Measurements from ENCODE around the gene MITF. TPM values are rescaled to one million over a fixed set of nuclear protein-coding genes. Genes with fewer than 3 reads are reported as not detected.

The MITF gene
- total RNA-seq, 4 donors from 2014 or later = 19.4 to 35.3 (median 21.7) TPM

DNA sequence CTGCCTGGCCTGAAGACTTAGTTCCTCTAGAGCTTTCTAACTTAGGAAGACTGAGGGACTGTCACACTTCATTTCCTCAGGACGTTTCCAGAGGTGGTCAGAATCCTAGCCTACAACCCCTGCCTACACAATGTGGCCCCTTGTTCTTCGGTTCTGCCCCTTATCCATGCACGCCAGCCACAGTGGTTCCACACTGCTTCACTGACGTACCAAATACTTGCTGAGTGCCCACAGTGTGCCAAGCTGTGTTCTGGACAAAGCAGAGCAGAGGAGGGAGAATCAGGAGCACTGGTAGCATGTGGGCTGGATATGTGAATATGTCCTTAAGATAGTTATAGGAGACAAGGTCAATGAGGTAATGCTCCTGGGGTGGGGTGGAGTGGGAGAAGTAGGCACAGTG is 189.8 kb downstream of the MITF start:
- H3K4me1 ChIP-seq = peaks cover 8% of the 10 kb centered on the region
- H3K9me3 ChIP-seq = no peaks in the 10 kb centered on the region
- H3K27me3 ChIP-seq = no peaks in the 10 kb centered on the region
- WGBS = 83% methylated on average over 4 of the region's 4 CpGs
- no peak for DNase-seq (ENCODE audit: low spot score in 2 of 2)
- no peak overlapping the region for H3K4me3 ChIP-seq
- H3K27ac ChIP-seq = no peak overlapping the region
- no peak for TF ChIP-seq POLR2A (IDR thresholded peaks at IDR 0.05)
- no peak for TF ChIP-seq POLR2AphosphoS5 (IDR thresholded peaks at IDR 0.05)
- TF ChIP-seq EP300 (IDR thresholded peaks at IDR 0.05) = no peak
- TF ChIP-seq, protein P1, sequence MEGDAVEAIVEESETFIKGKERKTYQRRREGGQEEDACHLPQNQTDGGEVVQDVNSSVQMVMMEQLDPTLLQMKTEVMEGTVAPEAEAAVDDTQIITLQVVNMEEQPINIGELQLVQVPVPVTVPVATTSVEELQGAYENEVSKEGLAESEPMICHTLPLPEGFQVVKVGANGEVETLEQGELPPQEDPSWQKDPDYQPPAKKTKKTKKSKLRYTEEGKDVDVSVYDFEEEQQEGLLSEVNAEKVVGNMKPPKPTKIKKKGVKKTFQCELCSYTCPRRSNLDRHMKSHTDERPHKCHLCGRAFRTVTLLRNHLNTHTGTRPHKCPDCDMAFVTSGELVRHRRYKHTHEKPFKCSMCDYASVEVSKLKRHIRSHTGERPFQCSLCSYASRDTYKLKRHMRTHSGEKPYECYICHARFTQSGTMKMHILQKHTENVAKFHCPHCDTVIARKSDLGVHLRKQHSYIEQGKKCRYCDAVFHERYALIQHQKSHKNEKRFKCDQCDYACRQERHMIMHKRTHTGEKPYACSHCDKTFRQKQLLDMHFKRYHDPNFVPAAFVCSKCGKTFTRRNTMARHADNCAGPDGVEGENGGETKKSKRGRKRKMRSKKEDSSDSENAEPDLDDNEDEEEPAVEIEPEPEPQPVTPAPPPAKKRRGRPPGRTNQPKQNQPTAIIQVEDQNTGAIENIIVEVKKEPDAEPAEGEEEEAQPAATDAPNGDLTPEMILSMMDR (IDR thresholded peaks at IDR 0.05) = no peak
- H3K36me3 ChIP-seq = no peaks in the 10 kb centered on the region

DNA sequence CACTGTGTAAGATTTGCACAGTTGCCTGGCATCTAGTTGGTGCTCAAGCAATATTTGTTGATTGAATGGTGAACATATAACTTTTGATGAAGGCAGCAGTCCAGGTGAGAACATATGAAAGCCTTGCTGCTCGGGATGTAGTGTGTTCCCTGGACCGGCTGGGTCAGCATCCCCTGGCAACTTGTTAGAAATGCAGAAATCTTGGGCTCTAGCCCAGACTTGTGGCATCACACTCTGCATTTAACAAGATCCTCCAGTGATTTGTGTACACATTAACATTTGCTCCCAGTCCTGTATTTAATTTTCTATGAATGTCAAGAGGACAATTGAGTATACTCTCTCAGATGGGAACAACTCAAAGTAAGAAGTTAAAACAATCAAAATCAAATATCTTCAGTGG is 191.3 kb downstream of the MITF start:
- TF ChIP-seq EP300 (IDR thresholded peaks at IDR 0.05) (no peak), POLR2AphosphoS5 (IDR thresholded peaks at IDR 0.05) (no peak), POLR2A (IDR thresholded peaks at IDR 0.05) (no peak)
- TF ChIP-seq, protein P1 (IDR thresholded peaks at IDR 0.05) = no peak
- Histone ChIP-seq H3K9me3 (no peaks in the 10 kb centered on the region), H3K4me3 (no peak overlapping the region), H3K4me1 (peaks cover 8% of the 10 kb centered on the region), H3K27me3 (no peaks in the 10 kb centered on the region), H3K27ac (no peak overlapping the region), H3K36me3 (no peaks in the 10 kb centered on the region)
- WGBS = 58% methylated on average over 2 of the region's 2 CpGs
- no peak for DNase-seq (ENCODE audit: low spot score in 2 of 2)

DNA sequence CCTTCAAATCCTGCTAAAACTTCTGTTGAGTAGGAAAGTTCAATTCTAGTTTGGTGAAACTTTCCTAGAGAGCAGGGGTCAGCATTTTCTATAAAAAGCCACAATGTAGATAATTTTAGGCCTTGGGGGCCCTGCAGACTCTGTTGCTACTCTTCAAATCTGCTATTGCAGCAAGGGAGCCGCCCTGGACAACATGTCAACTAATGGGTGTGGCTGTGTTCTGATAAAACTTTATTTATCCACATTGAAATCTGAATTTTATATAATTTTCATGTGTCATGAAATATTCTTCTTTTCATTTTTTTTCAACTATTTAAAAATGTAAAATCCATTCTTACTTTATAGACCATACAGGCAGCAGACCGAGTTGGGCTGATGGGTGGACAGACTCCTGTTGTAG is 192.8 kb downstream of the MITF start:
- DNase-seq (ENCODE audit: low spot score in 2 of 2) = no peak
- Histone ChIP-seq H3K27ac (no peak overlapping the region), H3K4me3 (no peak overlapping the region), H3K27me3 (no peaks in the 10 kb centered on the region), H3K36me3 (no peaks in the 10 kb centered on the region), H3K4me1 (peaks cover 8% of the 10 kb centered on the region), H3K9me3 (no peaks in the 10 kb centered on the region)
- WGBS = 92% methylated on average over 2 of the region's 2 CpGs
- TF ChIP-seq POLR2AphosphoS5 (IDR thresholded peaks at IDR 0.05) (no peak), EP300 (IDR thresholded peaks at IDR 0.05) (no peak), POLR2A (IDR thresholded peaks at IDR 0.05) (no peak)
- TF ChIP-seq, protein P1 (IDR thresholded peaks at IDR 0.05) = no peak

DNA sequence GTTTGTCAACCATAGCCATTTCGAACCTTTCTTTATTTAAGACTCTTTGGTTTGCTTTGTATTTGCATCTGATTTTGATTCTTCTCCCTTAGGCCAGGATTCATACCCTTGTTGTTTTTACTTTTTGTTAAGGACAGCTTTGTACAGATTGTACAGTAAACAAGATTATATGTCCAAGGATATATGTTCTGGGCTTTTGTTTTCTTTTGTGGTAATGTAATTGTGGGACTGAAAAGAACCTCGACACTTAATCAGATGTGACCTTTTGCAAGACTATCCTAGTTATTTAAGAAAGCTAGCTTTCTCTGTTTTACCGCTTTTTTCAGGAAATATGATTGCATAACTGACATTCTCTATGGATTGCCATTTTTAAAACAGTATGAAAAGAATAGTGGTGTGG is 193.2 kb downstream of the MITF start:
- no peaks in the 10 kb centered on the region for H3K9me3 ChIP-seq
- TF ChIP-seq, protein P1 (IDR thresholded peaks at IDR 0.05) = no peak
- TF ChIP-seq POLR2AphosphoS5 (IDR thresholded peaks at IDR 0.05) (no peak), POLR2A (IDR thresholded peaks at IDR 0.05) (no peak), EP300 (IDR thresholded peaks at IDR 0.05) (no peak)
- 85% methylated on average over 3 of the region's 3 CpGs for WGBS
- no peak for DNase-seq (ENCODE audit: low spot score in 2 of 2)
- H3K27me3 ChIP-seq = no peaks in the 10 kb centered on the region
- H3K4me3 ChIP-seq = no peak overlapping the region
- no peak overlapping the region for H3K27ac ChIP-seq
- peaks cover 8% of the 10 kb centered on the region for H3K4me1 ChIP-seq
- no peaks in the 10 kb centered on the region for H3K36me3 ChIP-seq

DNA sequence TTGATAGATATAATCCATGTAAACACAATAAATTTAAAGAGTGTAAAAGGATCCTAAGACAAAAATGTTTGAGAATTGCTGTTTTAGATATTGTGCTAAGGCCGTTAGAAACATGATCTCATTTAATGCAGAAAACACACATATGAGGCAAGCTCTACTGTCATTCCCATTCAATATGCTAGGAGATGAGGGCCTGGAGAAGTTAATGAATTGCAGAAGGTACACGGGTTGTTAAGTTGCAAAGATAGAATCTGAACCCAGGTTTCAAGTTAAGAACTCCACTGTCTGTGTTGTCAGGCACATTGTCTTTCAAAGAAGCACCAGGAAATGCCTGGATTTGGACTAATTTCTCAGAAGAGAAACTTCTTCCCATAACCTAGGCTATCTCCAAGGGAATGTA is 195.1 kb downstream of the MITF start:
- Histone ChIP-seq H3K27ac (no peak overlapping the region), H3K4me1 (peaks cover 8% of the 10 kb centered on the region), H3K36me3 (no peaks in the 10 kb centered on the region), H3K27me3 (no peaks in the 10 kb centered on the region), H3K4me3 (no peak overlapping the region), H3K9me3 (no peaks in the 10 kb centered on the region)
- TF ChIP-seq EP300 (IDR thresholded peaks at IDR 0.05) (no peak), POLR2A (IDR thresholded peaks at IDR 0.05) (no peak), POLR2AphosphoS5 (IDR thresholded peaks at IDR 0.05) (no peak)
- TF ChIP-seq, protein P1 (IDR thresholded peaks at IDR 0.05) = no peak
- WGBS = 72% methylated on average over 2 of the region's 2 CpGs
- no peak for DNase-seq (ENCODE audit: low spot score in 2 of 2)

Data from suprapubic skin (tissue), 4 donors.